ENCODE measurements around the gene CHPF2.

The CHPF2 gene, protein sequence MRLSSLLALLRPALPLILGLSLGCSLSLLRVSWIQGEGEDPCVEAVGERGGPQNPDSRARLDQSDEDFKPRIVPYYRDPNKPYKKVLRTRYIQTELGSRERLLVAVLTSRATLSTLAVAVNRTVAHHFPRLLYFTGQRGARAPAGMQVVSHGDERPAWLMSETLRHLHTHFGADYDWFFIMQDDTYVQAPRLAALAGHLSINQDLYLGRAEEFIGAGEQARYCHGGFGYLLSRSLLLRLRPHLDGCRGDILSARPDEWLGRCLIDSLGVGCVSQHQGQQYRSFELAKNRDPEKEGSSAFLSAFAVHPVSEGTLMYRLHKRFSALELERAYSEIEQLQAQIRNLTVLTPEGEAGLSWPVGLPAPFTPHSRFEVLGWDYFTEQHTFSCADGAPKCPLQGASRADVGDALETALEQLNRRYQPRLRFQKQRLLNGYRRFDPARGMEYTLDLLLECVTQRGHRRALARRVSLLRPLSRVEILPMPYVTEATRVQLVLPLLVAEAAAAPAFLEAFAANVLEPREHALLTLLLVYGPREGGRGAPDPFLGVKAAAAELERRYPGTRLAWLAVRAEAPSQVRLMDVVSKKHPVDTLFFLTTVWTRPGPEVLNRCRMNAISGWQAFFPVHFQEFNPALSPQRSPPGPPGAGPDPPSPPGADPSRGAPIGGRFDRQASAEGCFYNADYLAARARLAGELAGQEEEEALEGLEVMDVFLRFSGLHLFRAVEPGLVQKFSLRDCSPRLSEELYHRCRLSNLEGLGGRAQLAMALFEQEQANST

DNA sequence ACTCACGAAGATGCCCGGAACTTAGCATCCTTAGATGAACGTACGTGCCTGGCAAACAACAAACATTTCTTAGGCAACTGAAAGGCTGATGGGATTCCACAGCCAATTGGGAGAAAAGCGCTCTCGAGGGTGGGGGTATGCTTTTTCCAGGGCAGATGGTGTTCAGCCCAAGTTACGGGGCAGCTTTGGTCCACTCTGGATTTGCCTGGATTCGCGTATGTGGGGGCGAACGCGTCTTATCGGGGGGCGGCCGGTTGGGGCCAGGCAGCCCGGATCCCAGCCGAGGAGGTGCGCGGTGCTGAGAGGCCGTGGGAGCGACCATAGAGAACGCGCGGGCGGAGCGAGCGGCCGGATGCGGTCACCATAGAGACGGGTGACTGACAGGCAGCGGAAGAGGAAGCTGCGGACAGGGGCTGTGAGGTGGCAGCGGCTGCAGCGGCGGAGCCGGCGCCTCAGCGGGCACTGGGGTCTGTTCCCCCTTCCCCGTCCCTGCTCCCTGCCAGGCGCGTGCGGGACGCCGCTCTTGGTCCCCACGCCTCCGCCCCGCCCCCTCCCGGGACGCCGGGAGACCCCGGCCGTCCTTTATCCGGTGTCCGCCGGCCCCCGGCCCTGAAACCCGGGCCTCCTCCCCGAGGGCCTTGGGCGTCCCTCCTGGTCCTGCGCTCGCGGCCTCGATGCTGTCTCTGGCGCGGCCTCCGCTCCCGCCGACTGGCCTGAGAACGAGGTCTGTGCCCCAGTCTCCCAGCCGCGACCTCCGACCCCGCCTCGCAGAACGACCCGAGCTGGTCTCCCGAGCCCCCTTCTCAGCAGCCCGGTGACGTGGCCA is at the start of gene CHPF2:
CHPF2 (plus strand) TSS at position 393 of the 826 bp plus-strand sequence. CDS start 1,529 bp downstream, outside the sequence.
- peak; percentile 89 for DNase-seq

GRCh38 chr7:151185762-151186639 is 46.3 kb upstream of the CHPF2 start:
- no peak for DNase-seq

GRCh38 chr7:151186640-151187408 is 45.5 kb upstream of the CHPF2 start, which contains the start of gene ASB10:
ASB10 (minus strand) TSS chr7:151187250; CDS start chr7:151187130, 120 bp downstream.
- DNase-seq, result no peak

GRCh38 chr7:151187409-151188251 is 44.7 kb upstream of the CHPF2 start:
- DNase-seq, result no peak

GRCh38 chr7:151188252-151188542 is 44.1 kb upstream of the CHPF2 start:
- no peak for DNase-seq

DNA sequence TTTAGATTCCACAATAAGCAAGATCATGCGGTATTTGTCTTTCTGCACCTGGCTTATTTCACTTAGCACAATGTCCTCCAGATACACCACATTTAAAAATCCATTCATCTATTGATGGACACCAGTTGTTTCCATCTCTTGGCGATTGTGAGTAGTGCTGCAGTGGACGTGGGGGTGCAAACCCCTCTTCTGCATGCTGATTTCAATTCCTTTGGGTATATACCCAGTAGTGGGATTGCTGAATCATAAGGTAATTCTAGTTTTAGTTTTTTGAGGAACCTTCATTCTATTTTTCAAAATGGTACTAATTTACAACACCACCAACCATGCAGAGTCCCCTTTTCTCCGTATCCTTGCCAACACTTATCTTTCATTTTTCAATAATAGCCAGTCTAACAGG is 43.2 kb upstream of the CHPF2 start:
- no peak for DNase-seq

DNA sequence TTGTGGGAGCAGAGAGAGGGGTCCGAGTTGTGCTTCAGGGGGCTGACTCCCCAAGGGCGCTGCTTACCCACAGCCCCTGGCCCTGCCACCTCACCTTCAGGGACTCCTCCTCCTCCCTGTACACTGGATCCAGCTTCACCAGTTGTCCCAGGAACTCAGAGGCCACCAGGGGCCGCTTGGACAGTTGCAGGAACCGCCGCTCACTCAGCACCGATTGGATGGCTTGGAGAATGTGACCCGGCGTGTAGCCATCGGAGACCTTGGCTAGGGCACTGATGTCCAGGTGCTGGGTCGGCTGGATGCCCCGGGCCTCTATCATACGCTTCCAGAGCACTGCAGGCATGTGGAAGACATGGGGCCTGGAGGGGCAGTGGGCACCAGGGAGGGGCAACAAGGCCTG is 40.7 kb upstream of the CHPF2 start:
- no peak for DNase-seq

GRCh38 chr7:151192002-151192539 is 40.2 kb upstream of the CHPF2 start:
- no peak for DNase-seq

DNA sequence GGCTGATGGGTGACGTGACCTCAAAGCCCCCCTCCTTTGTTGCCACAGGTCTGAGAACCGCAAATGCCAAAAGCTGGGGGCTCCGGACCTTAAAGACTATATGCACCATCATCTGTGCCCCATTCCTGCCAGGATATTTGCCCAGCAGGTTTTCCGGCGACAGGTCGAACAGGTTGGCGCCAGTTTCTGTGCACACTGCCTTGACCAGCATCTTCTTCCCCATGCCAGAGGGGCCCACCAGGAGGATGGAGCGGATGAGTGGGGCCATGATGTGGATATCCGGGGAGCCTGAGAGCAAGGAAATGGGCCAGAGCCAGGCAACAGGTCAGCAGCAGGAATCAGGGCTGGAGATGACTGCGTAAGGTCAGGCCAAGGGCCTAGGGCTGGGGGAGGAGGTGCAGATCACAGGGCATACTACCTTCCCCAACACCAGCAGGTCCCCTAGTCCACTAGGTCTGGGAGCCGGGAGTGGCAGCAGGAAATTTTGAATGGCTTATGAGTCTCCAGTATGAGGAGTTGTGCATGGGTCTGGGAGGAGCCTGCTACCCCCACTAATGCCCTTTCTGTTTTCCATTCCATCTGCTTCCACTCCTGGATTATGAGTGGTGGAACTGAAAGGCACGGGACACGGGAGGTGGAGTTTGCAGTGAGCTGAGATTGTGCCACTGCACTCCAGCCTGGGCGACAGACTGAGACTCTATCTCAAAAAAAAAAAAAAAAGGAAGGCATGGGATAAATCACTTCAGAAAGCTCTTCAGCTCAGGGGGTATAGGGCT is 38.9 kb upstream of the CHPF2 start:
- no peak for DNase-seq

DNA sequence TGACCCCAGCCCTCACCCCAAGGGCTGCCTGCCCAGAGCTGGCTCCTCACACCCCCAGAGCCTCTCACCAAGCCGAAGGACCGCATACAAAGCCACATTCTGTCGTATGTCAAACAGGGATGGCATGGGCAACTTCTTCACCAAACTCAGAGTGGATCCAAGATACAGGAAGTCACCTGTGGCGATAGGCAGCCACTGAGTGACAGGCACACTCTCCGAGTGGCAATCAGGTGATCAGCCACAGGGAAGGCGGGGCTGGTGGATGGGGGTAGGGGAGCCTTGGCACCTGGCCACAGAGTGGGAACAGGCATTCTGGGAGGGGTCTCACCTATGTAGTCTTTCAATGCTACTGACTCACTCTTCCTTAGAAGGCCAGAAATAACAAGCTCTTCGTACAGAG is 38.1 kb upstream of the CHPF2 start:
- no peak for DNase-seq

GRCh38 chr7:151195616-151196450 is 36.5 kb upstream of the CHPF2 start:
- no peak for DNase-seq

DNA sequence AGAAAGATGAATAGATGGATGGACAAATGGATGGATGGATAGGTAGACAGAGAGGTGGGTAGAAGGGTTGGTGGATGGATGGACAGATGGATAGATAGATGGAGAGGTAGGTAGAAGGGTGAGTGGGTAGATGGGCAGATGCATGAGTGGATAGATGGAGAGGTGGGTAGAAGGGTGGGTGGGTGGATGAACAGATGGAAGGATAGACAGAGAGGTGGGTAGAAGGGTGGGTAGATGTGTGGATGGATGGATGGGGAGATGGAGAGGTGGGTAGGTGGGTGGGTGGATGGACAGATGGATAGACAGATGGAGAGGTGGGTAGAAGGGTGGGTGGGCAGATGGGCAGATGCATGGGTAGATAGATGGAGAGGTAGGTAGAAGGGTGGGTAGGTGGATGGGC is 34.4 kb upstream of the CHPF2 start:
- DNase-seq, result no peak

- DNase-seq, result no peak
Measured at GRCh38 chr7:151198945-151199848, 33.1 kb upstream of the CHPF2 start.

GRCh38 chr7:151201344-151201743 is 30.9 kb upstream of the CHPF2 start:
- no peak for DNase-seq

- DNase-seq, result no peak
Measured at GRCh38 chr7:151201751-151202150, 30.5 kb upstream of the CHPF2 start.

- no peak for DNase-seq
Measured at GRCh38 chr7:151202836-151203235, 29.4 kb upstream of the CHPF2 start.

GRCh38 chr7:151204383-151205032 is 27.8 kb upstream of the CHPF2 start:
- DNase-seq, result peak; percentile 9

Data from CD4-positive, alpha-beta T cell treated with Interleukin-21 for 1 hour (primary cell).